ENCODE results near the gene PPM1N. TPM values are rescaled to one million over a fixed set of nuclear protein-coding genes. Genes with fewer than 3 reads are reported as not detected.

The PPM1N gene
- total RNA-seq, 1 donor = 0.36 TPM

DNA sequence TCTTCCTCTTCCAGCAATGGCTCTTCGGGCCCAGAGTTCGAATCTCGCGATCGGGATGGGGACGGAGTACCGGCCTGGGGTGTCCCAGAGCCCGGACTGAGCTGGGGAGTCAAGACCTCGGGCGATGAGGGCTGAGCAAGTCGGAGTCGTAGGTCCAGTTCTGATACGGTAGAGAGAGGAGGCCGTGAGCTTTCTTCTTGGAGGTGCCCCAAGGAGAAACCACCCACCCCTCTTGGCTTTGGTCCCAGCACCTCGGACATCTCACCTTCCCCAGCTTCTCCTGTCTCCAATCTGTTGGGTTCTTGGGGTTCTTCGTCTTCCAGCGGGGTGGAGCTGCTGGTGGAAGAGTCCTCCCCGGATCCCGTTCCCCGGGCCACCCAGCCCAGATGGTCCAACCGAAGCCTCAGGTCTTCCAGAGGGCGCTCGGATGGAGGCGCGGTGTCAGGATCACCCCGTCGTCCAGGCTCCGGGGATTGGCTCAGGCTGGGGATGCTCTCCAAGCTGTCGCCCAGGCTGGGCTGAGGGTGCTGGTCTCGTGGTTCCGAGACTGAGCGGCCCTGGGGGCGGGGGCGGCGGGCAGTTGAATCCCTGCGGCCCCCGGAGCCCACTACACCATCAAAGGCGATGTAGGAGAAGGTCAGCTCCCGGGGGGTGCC lies 3.9 kb upstream of the PPM1N start:
- Histone ChIP-seq H3K4me3 (ENCODE audit: insufficient read depth, low read length) (no peak overlapping the region), H3K9me3 (ENCODE audit: low read depth, low read length) (no peaks in the 10 kb centered on the region), H3K4me2 (ENCODE audit: insufficient read depth, low read length) (no peak overlapping the region), H3K27ac (ENCODE audit: low read depth, low read length) (no peak overlapping the region), H3K36me3 (ENCODE audit: insufficient read depth, low read length) (no peaks in the 10 kb centered on the region), H3K27me3 (ENCODE audit: insufficient read depth, low read length) (peaks cover 36% of the 10 kb centered on the region), H3K79me2 (ENCODE audit: insufficient read depth, low read length) (no peaks in the 10 kb centered on the region), H3K4me1 (ENCODE audit: insufficient read depth, low read length) (peaks cover 14% of the 10 kb centered on the region), H2AFZ (ENCODE audit: low read length) (no peak overlapping the region), H4K20me1 (ENCODE audit: insufficient read depth, low read length) (peaks cover 6% of the 10 kb centered on the region)
- TF ChIP-seq, protein P1, sequence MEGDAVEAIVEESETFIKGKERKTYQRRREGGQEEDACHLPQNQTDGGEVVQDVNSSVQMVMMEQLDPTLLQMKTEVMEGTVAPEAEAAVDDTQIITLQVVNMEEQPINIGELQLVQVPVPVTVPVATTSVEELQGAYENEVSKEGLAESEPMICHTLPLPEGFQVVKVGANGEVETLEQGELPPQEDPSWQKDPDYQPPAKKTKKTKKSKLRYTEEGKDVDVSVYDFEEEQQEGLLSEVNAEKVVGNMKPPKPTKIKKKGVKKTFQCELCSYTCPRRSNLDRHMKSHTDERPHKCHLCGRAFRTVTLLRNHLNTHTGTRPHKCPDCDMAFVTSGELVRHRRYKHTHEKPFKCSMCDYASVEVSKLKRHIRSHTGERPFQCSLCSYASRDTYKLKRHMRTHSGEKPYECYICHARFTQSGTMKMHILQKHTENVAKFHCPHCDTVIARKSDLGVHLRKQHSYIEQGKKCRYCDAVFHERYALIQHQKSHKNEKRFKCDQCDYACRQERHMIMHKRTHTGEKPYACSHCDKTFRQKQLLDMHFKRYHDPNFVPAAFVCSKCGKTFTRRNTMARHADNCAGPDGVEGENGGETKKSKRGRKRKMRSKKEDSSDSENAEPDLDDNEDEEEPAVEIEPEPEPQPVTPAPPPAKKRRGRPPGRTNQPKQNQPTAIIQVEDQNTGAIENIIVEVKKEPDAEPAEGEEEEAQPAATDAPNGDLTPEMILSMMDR (IDR thresholded peaks at IDR 0.05; ENCODE audit: extremely low read depth, low read depth, low read length) = no peak
- no peak for DNase-seq (ENCODE audit: insufficient read length, low spot score, missing footprints)

DNA sequence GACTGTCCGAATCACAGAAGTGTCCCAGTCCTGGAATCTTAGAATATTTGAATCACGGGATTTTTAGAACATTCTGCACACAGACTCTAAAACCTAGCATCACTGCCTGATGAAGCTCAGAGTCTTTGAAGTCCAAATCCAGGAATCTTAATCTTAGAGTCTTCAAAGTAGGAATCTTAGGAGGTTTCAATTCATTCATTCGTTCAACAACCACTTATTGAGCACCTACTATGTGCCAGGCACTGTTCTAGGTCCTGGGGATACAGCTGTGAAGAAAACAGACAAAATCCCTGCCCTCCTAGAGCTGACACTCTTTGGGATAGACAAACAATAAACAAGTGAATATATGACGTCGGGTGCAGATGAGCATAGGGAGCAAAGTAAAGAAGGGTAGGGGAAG lies 3.1 kb upstream of the PPM1N start:
- no peak overlapping the region for H2AFZ ChIP-seq (ENCODE audit: low read length)
- TF ChIP-seq, protein P1 (IDR thresholded peaks at IDR 0.05; ENCODE audit: extremely low read depth, low read depth, low read length) = no peak

DNA sequence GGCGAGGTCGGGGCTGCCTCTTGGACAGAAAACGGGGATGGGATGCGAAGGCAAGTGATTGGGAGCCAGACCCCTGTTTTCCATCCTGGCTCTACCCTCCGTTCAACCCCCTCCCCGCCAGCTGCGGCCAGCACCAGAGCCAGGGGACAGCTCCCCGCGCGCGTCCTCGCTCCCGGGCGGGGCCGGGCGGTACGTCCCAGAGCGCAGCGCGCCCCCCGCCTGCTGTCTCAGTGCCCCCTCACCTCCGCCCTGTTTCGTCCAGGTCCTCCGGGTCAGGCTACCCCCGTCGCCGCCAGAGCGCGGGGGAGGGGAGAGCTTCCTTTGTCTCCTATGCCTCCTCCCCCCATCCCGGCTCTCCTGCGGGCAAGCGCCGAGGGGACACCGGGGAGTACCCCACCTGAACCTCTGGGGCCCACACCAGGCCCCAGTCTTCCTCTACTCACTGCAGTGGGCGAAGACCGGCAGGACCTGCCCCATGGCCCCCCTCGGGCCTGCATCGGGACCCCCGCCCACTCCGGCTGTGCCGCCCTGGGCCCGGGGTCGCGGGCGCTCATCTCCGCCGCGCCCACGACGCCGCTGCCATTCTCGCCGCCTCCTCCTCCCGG lies 1.8 kb upstream of the PPM1N start:
- Histone ChIP-seq H3K27ac (ENCODE audit: low read depth, low read length) (no peak overlapping the region), H2AFZ (ENCODE audit: low read length) (no peak overlapping the region), H3K4me2 (ENCODE audit: insufficient read depth, low read length) (peak overlapping the region; percentile 89), H3K9me3 (ENCODE audit: low read depth, low read length) (no peaks in the 10 kb centered on the region), H3K4me3 (ENCODE audit: insufficient read depth, low read length) (peak overlapping the region; percentile 72), H3K27me3 (ENCODE audit: insufficient read depth, low read length) (peaks cover 41% of the 10 kb centered on the region), H3K36me3 (ENCODE audit: insufficient read depth, low read length) (no peaks in the 10 kb centered on the region), H4K20me1 (ENCODE audit: insufficient read depth, low read length) (peaks cover 6% of the 10 kb centered on the region), H3K79me2 (ENCODE audit: insufficient read depth, low read length) (no peaks in the 10 kb centered on the region), H3K4me1 (ENCODE audit: insufficient read depth, low read length) (peaks cover 14% of the 10 kb centered on the region)
- TF ChIP-seq, protein P1 (IDR thresholded peaks at IDR 0.05; ENCODE audit: extremely low read depth, low read depth, low read length) = no peak
- peak; percentile 91 for DNase-seq (ENCODE audit: insufficient read length, low spot score, missing footprints)

More for the DNA sequence above, 3.1 kb upstream of the PPM1N start:
- Histone ChIP-seq H3K9me3 (ENCODE audit: low read depth, low read length) (no peaks in the 10 kb centered on the region), H3K4me2 (ENCODE audit: insufficient read depth, low read length) (no peak overlapping the region), H3K79me2 (ENCODE audit: insufficient read depth, low read length) (no peaks in the 10 kb centered on the region), H3K27me3 (ENCODE audit: insufficient read depth, low read length) (peaks cover 41% of the 10 kb centered on the region), H3K36me3 (ENCODE audit: insufficient read depth, low read length) (no peaks in the 10 kb centered on the region), H3K4me3 (ENCODE audit: insufficient read depth, low read length) (no peak overlapping the region), H3K27ac (ENCODE audit: low read depth, low read length) (no peak overlapping the region), H4K20me1 (ENCODE audit: insufficient read depth, low read length) (peaks cover 6% of the 10 kb centered on the region), H3K4me1 (ENCODE audit: insufficient read depth, low read length) (peaks cover 14% of the 10 kb centered on the region)
- DNase-seq (ENCODE audit: insufficient read length, low spot score, missing footprints) = peak; percentile 71

DNA sequence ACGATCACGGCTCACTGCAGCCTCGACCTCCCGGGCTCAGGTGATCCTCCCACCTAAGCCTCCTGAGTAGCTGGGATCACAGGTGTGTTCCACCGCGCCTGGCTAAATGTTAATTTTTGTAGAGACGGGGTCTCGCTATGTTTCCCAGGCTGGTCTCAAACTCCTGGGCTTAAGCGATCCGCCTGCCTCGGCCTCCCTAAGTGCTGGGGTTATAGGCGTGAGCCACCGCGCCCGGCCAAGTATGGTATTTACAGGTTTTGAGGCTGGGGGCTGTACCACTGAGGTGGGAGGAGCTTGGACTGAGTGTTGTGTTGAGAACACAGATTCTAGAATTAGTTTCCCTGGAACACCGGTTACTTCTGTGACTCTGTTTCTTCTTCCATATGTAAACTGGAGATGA lies 452 bp upstream of the PPM1N start:
- H4K20me1 ChIP-seq (ENCODE audit: insufficient read depth, low read length) = peaks cover 6% of the 10 kb centered on the region
- no peak overlapping the region for H3K4me3 ChIP-seq (ENCODE audit: insufficient read depth, low read length)
- no peaks in the 10 kb centered on the region for H3K36me3 ChIP-seq (ENCODE audit: insufficient read depth, low read length)
- TF ChIP-seq, protein P1 (IDR thresholded peaks at IDR 0.05; ENCODE audit: extremely low read depth, low read depth, low read length) = no peak
- peaks cover 11% of the 10 kb centered on the region for H3K4me1 ChIP-seq (ENCODE audit: insufficient read depth, low read length)
- no peak overlapping the region for H3K4me2 ChIP-seq (ENCODE audit: insufficient read depth, low read length)
- H3K27me3 ChIP-seq (ENCODE audit: insufficient read depth, low read length) = peaks cover 45% of the 10 kb centered on the region
- H3K27ac ChIP-seq (ENCODE audit: low read depth, low read length) = no peak overlapping the region
- no peak overlapping the region for H2AFZ ChIP-seq (ENCODE audit: low read length)
- no peaks in the 10 kb centered on the region for H3K9me3 ChIP-seq (ENCODE audit: low read depth, low read length)
- no peak for DNase-seq (ENCODE audit: insufficient read length, low spot score, missing footprints)
- no peaks in the 10 kb centered on the region for H3K79me2 ChIP-seq (ENCODE audit: insufficient read depth, low read length)
